ENCODE data around the gene TRIM45. TPM values are rescaled to one million over a fixed set of nuclear protein-coding genes. Genes with fewer than 3 reads are reported as not detected.

Gene TRIM45
- total RNA-seq: 4.8 TPM

GRCh38 chr1:117121589-117122329 lies at the start of gene TRIM45:
TRIM45 (minus strand) TSS chr1:117121749; CDS start chr1:117121201, 548 bp downstream.

Small RNA genes within 50 kb of the gene (small RNA-seq; reads per million reads assigned to genes)
- gene MIR942: 1.2 reads per million, percentile 80 among the genes with 10 or more reads in this experiment

Other genes with a start within 250 kb of the TRIM45 start
- 72.0 TPM for gene PTGFRN, start 211.8 kb downstream of the TRIM45 start, total RNA-seq
- 1.6 TPM for gene CD101, start 120.0 kb downstream of the TRIM45 start, total RNA-seq
- gene TTF2, start 61.4 kb downstream of the TRIM45 start, total RNA-seq: 3.7 TPM
- 0.92 TPM for gene VTCN1, start 89.2 kb upstream of the TRIM45 start, total RNA-seq
- gene MAN1A2, start 245.7 kb upstream of the TRIM45 start, total RNA-seq: 113 TPM

All from diencephalon (tissue), 1 donor.